Stimulated activated CD8-positive, alpha-beta memory T cell treated with anti-CD3 and anti-CD28 coated beads, Interleukin-7, amount 100 ng/mL, for 24 hours (primary cell): ENCODE data around the gene GNAZ.
"Not testable (repeated sequence)": the region's sequence is repeated elsewhere in the genome, so short reads cannot be mapped to it uniquely, and the experiment has no call there.

ENCODE experiments used
- DNase-seq: peaks from one replicate; pipeline ENCODE4 v3.0.0-alpha.2; 2020; ENCODE audit warnings: low read depth

The GNAZ gene

DNA sequence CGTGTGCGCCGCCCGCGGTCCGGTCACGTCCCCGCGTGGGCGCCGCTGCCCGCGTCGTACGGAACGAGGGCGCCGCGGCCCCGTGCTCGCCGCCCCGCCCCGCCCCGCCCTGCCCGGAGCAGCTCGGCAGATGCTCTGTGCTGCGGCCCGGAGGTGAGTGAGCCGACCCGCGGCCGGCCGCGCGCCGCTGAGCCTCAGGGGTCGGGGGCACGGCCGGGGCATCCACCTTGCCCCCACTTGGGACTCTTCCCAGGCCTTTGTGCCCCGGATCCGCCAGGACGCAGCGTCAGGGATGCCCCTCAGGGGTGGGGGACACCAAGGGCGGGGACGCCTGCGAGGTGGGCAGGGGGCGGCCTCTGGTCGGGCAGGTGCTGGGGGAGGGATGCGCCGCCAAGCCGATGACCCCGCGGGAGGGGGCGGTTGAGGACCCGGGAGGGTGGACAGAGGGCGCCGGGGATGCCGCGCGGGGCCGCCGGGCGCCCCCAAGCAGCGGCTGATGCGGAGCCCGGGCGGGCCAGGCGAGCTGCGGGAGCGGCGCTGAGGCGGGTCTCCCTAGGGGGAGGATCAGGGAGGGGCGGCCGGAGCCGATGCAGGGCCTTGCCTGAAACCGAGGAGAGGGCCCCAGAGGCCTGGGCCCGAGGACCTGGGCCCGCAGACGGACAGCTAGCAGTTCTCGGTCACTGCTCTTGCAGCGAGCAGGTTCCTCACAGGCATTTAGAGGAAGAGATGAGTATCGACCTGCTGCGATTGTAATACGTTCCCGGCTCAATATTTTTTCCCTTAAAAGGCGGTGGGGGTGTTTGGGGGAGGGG lies at the start of gene GNAZ:
Gene GNAZ (plus strand): TSS at position 102 of the 812 bp plus-strand sequence. CDS start 25,177 bp downstream, outside the sequence.
- DNase-seq = no peak

DNA sequence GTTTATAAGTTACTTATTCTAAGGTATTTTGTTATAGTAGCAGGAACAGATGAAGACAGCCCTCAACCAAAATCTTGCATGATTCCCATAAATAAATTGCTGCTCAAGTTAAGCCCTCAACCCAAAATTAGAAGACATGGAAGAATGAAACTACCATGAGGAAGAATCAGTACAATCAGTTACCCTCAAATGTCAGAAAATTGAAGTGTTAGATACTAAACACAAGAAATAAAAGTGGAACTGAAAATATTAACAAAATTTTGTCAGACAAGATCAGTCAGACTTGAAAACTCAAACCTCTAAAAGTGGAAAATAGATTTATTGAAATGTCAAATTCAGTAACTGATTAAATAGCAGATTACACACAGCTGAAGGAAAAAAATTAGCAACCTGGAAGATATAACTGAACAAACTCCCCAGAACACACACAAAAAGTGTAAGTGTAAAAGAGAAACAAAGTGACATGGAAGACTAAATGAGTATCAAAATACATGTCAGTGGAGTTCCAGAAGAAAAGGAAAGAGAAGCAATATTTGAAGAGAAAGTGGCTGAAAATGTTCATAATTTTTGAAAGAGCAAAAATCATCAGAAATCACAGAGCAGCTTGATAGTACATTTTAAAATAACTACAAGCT lies 49.5 kb upstream of the GNAZ start:
- DNase-seq = no peak

DNA sequence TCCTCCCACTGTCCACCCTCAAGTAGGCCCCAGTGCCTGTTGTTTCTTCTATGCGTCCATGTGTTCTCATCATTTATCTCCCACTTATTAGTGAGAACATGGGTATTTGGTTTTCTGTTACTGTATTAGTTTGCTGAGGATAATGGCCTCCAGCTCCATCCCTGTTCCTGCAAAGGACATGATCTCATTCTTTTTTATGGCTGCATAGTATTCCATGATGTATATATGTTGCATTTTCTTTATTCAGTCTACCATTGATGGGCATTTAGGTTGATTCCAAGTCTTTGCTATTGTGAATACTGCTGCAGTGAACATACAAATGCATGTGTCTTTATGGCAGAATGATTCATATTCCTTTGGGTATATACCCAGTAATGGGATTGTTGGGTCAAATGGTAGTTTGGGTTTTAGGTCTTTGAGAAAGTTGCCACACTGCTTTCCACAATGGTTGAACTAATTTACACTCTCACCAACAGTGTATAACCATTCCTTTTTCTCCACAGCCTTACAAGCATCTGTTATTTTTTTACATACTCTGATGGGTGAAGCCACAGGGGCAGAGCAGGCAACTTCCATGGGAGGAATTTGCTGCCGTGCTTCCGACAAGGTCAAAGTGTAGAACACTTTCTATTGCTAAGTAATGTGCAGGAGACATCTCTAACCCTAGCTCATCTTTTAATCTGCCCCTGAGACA lies 48.5 kb upstream of the GNAZ start:
- not testable (repeated sequence) for DNase-seq

DNA sequence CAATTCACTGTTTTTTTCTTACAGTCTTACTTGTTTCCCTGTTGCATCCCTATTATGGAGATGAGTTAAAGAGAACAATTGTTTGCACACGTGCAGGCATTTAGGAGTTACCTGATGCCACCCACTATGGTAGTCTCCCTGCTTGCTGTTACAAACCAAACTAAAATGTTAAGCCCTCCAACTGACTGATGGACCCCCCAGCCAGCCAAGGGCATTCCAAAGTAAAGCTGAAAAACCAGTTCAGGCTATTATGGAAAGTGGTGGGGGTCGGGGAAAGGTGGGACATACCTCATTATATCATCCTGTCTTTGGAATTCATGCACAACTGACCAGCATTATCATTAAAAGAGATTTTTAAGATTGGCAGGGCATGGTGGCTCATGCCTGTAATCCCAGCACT lies 47.0 kb upstream of the GNAZ start:
- DNase-seq = no peak

DNA sequence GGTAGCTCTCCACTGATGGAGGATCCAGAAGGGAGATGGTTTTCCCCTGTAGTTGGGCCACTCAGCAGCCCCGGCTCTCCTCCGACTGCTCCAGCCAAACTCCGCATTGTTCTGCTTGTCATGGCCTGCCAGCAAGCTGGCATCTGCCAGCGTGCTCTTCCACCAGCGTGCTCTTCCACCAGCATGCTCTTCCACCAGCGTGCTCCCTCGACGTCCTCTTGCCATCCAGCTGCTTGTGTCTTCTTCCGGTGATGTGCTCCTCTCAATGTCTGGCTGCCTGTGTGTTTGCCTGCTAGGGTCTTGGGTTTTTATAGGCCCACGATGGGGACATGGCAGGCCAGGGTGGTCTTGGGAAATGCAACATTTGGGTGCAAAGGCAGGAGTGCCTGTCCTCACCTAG lies 43.5 kb upstream of the GNAZ start:
- no peak for DNase-seq

DNA sequence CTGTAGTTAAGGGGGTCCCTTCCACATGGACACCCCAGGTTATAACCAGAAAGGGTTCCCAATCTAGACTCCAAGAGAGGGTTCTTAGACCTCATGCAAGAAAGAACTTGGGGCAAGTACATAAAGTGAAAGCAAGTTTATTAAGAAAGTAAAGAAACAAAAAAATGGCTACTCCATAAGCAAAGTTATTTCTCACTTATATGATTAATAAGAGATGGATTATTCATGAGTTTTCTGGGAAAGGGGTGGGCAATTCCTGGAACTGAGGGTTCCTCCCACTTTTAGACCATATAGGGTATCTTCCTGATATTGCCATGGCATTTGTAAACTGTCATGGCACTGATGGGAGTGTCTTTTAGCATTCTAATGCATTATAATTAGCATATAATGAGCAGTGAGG lies 42.5 kb upstream of the GNAZ start:
- DNase-seq = not testable (repeated sequence)

DNA sequence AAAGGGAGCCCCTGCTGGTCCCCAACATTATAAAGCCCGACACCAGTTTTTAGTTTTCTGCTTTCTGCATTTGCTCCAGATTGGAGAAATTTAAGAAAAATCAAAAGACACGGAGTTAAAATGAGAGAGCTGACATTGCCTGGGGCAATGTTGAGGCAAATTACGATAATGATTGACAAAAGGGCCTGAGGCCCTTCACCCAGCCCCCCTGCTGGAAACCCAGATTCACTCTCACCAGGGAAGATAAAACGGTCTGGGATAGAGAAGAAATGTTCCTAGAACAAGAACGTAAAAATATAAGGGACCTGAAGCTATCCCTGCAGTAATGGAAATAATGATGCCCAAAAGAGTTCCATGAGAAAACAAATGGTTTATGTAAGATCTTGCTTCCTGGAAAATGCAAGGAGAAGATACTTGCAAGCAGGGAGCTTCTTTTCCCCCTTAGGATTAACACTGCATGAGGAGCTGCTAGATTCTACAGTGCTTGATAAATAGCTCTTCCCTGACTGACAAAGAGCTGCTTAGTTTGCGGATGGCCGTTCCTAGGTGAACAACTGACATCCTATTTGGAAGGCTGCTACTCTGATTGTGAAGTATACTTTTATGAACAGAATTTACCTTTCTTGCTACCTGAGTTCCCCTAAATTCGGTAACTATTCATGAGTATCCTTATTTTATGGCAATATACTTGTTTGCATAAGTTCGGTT lies 40.6 kb upstream of the GNAZ start:
- no peak for DNase-seq

DNA sequence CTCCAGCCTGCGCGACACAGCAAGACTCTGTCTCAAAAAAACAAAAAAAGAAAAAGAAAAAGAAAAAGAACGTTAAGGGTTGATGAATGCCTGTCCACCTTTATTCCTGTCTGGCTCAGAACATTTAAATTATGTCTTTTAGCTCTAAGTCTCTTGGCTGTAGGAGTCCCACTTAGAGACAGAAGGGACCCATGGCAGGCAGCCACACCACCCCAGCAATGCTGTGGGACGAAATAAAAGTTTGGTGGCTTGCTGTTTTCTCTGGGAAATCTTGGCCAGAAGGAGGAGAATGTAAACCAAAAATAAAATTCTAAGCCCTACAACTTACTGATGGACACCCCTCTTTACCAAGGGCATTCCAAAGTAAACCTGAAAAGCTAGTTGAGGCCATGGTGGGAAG lies 38.9 kb upstream of the GNAZ start:
- no peak for DNase-seq

DNA sequence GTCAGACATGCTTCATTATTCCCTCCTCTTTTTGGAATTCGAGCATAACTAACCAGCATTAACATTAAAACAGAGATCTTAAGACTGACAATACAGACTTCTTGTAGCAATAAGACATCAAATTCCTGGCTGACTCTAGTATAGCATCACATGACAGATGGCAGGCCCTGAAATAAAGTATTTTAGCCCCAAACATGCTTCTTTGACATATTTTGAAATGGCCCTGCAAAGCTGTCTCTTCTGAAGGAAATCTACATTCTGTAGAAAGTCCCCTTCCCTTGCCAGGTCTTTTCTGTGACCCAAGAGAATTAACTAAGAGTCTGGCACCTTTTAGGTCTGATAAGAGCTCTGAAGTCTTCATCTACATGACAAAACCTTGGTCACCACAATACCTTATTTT lies 38.5 kb upstream of the GNAZ start:
- DNase-seq = no peak

DNA sequence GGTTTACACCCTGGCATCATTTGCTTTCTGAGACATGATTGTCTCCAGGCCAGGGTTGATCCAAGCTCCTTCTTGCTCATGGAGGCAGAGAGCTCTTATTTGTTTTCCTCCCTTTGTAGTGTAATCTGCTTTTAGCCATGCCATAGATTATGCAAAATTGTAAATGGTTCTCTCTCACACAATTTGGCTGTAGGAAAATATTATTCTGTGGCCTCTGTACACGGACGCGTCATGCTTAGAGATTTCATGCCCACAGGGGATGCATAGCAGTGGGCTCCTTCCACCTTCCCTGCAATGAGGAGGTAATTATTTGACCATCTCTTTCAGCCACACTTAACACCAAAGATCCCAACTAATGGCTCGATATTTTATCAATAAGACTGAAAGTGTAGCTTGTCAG lies 37.7 kb upstream of the GNAZ start:
- no peak for DNase-seq

DNA sequence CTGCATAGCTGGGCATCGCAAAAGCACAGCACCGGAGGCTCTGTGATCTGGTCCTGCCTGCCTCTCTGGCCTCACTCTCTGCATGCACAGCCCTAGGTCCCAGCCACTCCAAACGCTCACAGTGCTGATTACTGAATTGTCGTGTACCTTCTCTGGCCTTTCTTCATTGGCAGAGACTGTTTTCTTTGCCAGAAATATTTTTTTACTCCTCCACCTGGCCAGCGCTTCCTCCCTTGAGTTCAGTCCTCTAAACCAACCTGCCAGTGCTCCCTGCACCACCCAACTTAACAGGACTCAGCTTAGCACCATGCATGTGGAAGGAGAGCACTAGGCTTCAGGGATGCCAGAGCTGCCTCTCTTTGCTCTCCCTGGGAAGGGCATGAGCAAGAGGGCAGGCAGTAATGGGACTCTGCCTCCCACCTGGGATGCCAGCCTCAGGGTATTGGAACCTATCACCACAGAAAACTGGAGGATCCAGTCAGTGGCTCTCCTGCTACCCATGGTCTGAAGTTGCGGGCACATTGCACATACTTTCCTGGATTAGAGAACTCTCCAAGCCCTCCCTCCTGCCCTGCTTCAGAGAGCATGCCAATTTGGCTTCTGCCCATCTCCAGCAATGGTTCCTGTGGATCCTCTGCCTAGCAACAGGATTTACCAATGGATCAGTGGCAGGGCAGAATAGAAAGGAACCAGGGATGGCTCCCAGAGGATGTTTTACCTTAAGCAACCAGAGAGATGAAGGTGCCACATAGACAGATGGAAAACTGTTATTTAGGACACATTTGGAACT lies 37.0 kb upstream of the GNAZ start:
- no peak for DNase-seq

DNA sequence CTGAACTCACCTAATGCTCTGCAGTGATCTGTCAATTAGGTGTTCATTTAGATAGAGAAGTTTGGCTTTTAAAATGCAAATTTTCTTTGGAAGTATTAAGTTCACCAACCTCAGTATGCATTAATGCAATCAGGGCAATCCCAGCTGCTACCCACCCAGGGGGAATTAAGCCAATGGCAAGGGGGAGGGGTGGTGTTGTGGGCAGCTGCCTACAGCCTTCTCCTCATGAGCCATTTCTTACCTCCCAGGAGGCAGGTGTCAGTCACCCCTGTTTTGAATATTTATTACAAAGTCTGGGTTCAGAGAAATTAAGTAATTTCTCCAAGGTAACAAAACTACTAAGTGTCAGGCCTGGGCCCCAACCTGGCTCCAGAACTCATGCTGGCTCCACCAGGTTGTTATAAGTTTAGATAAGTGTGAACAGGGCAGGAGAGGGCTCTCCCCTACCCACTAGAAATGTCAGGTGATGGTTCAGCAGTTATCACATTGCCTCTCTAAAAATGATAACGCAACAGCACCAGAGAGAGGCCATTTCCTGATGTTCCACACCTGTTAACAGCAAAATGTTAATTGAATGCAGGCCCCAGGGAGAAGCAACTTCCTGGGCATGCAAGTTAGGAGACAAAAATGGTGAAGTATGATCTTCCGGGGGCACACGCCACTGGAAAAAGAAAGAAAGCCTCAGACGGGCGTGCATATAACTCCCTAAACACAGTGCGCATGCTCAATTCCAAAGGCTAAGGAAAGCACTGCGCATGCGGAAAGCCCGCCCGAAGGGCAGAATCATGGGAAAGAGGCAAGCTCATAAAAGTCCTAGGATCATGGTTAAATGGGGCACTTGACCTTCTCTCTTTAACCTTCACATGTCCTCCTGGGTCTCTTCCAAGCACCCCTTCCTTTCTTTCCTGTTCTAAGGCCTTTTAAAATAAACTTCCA lies 35.4 kb upstream of the GNAZ start:
- no peak for DNase-seq

DNA sequence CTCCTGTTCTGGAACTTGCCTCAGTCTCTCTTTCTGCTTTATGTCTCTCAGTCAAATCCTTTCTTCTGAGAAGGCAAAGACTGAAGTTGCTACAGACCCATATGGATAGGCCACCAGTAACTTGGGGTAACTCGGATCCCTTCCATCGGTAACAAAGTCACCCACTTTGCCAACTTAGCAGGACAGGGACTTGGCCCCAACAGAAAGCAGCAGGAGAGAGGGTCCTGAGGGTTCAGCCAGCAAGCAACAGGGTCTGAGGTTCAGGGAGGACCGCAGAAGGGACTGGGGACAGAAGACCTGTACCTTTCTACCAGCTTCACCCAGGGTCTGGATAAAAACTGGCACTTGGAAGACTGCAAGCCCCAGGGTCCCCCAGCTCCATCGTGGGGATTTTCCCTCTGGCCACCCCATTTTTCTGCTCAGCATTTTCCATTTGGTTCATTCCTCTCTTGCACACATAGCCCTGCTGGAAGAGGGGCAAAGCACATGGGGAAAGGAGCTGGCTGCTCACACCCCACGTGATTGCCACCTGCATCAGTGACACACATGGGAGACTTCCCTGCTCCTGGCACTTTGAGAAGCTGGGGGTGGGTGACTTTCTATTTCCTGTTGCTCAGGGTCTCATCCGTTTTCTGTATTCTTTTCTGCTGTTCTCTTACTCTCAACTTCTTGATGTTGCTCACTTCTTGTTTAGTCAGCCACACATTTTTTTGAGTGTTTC lies 34.6 kb upstream of the GNAZ start:
- no peak for DNase-seq

DNA sequence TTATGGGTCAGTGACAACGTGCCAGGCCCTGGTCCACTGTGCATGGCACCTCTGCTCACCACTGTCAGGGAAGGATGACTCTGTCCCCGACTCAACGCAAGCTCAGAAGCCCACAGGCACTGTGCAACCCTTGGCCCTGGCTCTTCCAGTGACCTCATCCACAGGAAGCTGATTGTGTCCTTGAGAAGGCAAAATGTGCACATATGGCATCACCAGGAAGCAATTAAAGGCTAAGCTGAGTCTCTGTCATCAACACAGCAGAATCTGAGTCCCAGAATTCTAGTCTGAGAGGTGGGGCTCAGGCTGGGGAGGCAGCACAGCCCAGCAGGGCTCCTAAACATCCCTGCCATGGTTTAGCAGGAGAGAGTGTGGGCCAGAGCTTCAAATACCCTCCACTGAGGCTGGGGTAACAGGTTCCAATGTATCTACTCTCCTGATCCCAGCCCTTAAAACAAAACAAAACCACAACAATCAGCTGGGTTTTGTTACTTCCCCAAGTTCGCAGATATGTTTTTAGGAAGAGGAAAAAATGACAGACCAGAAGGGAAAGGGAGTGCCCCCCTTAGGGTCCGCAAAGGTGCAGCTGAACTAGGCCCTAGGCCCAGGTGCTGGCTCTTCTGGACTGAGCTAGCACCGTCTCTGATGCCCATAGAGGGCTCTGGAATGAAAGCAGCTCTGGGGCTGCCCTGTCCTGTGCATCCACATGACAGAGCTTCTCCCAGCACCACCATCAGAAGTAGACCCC lies 33.5 kb upstream of the GNAZ start:
- DNase-seq = no peak

DNA sequence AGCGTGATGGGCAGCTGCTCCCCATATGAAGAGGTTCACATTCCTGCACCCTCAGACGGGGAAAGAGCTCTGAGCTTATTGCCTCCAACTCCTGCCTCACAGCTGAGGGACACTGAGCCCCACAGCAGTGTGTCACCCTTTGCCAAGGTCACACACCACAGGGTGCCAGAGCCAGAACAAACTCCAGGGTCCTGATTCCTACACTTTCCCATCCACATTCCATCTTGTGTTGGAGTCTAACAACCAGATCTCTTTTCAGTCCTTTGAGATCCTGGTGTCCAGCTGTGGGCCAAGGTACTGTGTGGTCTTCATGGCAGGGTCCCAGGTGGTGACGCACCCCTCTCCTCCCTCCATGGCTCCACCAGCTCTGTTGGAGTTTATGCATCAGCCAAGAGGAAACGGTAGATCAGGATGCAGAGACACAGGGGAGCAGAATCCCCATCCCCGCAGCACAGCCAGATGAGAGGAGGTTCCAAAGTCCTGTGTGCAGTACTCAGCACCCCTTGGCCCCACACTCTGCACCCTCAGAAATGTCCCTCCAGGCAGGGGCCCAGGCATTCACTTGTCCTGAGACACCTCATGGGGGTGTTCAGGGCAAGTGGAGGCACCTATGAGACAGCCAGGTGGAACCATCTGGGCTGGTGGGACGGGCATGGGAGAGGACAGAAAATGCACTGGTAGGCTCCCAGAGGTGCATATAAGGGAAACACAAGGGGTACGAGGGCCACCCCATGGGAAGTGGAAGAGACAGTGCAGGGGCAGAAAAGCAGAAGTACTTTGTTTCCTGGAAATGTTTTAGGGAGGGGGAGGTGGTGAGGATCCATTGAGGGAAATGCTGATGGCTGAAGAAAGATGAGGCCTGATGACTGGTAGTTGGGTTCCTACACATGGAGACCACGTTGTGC lies 32.6 kb upstream of the GNAZ start:
- DNase-seq = no peak

DNA sequence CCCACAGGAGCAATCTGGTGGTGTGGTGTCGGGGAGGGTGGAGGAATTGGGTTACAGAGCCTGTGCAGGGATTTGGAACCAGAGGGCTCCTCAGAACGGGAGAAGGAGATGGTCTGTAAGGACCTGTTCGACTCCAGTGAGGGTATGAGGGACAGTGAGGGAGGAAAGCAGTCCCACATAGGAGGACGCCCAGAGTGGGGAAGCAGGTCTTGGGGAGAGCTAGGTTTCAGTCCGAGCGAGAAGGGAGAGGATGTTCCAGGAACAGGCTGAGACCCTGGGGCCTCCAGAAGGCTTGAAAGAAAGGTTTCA lies 32.0 kb upstream of the GNAZ start:
- DNase-seq = no peak

DNA sequence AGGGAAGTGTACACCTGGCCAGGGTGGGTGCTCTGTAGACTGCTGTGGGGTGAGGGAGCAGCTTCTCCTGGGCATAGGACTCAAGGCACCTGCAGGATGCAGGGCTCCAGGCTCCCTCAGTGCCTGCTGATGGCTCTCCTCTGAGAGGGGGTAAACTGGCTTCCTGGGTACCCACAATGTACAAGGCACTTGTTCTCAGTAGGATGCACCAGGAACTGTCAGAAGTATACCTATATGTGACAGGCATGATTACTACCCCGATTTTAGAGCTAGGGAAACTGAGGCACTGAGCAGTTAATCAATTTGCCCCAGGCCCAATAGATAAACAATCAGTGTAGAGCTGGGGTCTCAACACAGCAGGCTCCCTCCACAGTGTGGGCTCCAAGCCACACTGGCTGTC lies 31.4 kb upstream of the GNAZ start:
- DNase-seq = no peak

DNA sequence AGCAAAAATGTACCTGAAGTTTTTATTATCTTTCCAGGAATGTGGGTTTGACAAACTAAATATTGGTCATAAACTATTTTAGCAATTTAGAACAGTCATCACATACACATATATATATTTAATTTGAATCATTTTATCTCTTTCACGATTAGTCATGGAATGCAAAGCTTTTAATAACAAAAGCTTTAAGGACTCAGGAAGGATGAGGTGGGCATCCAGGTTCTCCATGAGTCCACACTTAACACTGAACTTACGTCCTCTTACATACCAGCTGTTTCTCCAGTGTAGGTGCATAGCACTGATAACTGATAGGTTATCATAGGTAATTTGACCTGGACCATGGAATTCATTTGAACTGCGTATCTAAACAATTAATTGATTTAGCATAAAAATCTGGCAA lies 28.1 kb upstream of the GNAZ start:
- no peak for DNase-seq
